Activated CD8-positive, alpha-beta memory T cell treated with anti-CD3 and anti-CD28 coated beads for 1 hour (primary cell): Measurements from ENCODE around the gene PCGF3.

Experiments
- DNase-seq, 2 donors: peaks; one replicate each; pipeline ENCODE4 v3.0.0-alpha.2; 2020; ENCODE audit warnings: low read depth in 1 of 2; ENCODE audit errors: extremely low read depth in 1 of 2

Gene PCGF3, protein sequence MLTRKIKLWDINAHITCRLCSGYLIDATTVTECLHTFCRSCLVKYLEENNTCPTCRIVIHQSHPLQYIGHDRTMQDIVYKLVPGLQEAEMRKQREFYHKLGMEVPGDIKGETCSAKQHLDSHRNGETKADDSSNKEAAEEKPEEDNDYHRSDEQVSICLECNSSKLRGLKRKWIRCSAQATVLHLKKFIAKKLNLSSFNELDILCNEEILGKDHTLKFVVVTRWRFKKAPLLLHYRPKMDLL

GRCh38 chr4:705278-706082, at the start of gene PCGF3:
PCGF3 (plus strand) TSS chr4:705832; CDS start chr4:733681, 27,849 bp downstream.
- peak; percentile 89 to 95 for DNase-seq

DNA sequence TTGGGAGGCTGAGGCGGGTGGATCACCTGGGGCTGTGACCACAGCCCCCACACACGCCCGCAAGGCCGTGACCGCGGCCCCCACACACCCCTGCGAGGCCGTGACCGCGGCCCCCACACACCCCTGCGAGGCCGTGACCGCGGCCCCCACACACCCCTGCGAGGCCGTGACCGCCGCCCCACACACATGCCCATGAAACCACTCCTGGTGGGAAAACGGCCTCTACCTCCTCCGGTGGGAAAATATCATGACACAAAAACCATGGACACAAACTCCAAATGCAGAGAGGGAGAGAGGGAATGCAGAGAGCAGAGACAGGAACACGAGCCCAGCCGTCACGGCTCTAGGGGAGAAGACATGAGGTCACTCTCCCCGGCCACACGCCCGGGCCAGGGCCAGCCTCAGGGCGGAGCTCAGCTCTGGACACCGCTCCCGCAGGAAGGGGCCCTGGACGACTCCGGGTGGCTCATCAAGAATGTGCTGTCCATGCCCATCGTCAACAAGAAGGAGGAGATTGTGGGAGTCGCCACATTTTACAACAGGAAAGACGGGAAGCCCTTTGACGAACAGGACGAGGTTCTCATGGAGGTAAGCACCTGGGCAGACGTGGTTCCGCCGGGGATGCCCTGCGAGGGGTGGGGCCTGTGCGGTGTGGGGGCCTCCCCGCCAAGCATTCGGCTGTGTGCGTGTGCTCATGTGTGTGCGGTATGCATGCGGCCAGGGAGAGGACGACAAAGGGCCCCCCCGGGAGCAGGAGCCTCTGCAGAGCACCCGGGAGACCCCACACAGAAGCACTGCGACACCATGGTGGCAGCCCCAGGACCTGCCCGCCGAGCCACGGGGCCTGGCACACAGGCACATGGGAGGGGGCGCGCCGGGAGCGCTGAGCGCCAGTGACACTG, 48.9 kb upstream of the PCGF3 start:
- no peak for DNase-seq

DNA sequence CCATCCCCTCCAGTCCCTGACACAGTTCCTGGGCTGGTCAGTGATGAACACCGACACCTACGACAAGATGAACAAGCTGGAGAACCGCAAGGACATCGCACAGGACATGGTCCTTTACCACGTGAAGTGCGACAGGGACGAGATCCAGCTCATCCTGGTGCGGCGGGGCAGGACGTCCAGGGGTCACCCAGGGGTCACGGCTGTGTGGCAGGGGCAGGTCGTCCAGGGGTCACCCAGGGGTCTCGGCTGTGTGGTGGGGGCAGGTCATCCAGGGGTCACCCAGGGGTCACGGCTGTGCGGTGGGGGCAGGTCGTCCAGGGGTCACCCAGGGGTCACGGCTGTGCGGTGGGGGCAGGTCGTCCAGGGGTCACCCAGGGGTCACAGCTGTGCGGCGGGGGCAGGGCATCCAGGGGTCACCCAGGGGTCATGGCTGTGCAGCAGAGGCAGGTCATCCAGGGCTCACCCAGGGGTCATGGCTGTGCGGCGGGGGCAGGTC, 48.2 kb upstream of the PCGF3 start:
- DNase-seq = no peak

- DNase-seq = no peak
These were observed 47.6 kb upstream of the PCGF3 start for GRCh38 chr4:657834-658667.

DNA sequence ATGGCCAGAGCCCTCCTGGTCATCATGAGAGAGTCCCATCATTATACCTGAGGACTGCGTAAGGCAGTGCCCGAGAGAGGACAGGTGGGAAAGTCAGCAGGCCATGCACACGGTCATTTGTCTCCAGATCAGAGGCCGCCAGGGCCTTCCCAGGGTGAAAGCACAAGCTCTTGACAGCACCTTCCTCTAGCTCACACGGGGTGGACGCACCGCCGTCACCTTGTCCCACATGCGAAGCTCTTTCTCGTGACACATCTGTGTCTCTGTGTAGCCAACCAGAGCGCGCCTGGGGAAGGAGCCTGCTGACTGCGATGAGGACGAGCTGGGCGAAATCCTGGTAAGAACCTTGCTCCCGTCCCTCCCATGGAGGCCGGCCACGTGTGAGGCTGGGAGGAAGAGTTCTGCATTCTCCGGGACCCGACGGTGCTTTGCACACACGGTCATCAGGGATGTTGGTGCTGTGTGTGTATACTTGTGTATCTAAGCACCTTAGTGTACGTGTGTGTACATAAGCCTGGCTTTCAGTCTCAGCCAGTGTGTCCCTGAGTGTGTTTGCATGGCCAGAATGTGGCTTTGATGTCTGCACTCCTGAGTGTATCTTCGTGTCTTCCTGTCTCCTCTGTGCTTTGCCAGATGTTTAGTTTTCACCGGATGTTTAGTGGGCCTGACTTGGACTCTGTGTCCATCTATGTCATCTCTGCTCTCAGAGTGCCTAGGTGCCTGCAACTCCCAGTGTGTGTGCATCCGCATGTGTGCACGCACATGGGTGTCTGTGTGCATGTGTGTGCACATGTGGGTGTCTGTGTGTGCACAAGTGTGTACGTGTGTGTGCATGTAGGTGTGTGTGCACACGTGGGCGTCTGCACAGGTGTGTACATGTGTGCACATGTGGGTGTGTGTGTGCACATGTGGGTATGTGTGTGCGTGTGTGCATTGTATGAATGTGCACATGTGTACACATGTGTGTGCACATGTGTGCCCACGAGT, 46.7 kb upstream of the PCGF3 start:
- no peak for DNase-seq

DNA sequence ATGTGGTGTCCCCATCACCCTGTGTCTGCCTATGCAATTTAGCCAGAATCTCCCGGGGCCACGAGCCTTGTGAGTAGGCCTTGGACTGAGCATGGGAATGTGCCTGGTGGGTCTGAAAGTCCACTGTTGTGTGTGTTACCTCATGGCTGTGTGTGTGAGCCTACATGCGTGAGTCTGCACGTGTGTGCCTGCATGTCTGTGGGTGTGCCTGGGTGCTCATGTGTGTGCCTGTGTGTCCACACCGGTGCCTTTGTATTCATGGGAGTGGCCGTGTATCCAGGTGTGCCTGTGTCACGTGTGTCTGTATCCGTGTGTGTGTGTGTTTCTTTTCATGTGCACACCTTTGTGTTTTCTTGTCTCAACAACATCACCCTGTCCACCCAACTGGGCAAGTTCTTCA, 45.8 kb upstream of the PCGF3 start:
- no peak for DNase-seq

GRCh38 chr4:660401-660800, 45.2 kb upstream of the PCGF3 start:
- DNase-seq = no peak

DNA sequence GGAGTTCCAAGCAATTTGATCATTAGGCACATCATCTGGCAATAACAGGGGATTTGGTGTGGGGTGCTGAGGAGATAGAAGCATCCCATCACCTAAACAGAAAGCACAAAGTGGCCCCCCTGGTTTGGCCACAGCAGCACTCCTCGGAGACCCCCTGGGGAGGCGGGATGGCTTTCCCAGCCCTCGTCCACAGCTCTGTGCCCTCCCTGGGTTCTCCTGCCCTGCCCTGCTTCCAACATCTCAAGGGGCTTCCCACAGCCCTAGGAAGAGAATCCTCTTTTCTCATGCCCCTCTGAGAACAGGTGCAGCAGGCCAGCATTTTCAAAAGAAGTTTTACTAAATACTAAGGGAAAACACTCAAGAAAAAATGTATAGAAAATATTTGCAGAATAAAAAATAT, 44.4 kb upstream of the PCGF3 start:
- DNase-seq = no peak

DNA sequence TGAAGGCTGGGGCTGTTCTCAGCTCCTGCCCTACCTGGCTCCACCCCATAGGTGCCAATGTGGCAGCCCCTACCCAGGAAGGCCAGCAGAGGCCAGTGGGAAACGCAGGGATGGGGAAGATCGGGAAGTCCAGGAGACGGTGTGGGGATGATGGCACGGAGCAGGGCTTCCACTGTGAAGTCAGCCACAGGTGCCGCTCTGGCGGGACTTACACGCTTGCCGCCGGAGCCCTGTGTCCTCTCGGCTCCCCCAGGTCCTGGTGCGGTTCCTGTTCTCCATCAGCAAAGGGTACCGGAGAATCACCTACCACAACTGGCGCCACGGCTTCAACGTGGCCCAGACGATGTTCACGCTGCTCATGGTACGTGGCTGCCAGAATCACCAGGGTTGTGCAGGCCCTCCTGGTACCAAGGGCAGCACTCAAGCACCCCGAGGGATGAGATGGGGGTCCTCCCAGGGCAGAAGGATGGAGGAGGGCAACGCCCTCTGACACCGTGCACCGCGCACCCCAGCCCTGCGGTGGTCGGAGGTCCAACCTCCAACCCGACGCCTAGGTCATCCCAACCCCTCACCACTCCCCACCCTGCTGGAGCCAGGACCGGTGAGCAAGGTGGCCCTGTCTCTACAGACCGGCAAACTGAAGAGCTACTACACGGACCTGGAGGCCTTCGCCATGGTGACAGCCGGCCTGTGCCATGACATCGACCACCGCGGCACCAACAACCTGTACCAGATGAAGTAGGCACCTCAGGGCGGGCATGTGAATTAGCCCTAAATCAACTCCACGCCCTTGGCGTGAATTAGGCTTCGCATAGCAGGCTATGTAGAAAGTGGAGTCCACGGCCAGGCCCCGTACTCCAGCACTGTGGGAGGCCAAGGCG, 43.5 kb upstream of the PCGF3 start:
- no peak for DNase-seq

- DNase-seq = no peak
These were observed 42.6 kb upstream of the PCGF3 start for GRCh38 chr4:663046-663437.

DNA sequence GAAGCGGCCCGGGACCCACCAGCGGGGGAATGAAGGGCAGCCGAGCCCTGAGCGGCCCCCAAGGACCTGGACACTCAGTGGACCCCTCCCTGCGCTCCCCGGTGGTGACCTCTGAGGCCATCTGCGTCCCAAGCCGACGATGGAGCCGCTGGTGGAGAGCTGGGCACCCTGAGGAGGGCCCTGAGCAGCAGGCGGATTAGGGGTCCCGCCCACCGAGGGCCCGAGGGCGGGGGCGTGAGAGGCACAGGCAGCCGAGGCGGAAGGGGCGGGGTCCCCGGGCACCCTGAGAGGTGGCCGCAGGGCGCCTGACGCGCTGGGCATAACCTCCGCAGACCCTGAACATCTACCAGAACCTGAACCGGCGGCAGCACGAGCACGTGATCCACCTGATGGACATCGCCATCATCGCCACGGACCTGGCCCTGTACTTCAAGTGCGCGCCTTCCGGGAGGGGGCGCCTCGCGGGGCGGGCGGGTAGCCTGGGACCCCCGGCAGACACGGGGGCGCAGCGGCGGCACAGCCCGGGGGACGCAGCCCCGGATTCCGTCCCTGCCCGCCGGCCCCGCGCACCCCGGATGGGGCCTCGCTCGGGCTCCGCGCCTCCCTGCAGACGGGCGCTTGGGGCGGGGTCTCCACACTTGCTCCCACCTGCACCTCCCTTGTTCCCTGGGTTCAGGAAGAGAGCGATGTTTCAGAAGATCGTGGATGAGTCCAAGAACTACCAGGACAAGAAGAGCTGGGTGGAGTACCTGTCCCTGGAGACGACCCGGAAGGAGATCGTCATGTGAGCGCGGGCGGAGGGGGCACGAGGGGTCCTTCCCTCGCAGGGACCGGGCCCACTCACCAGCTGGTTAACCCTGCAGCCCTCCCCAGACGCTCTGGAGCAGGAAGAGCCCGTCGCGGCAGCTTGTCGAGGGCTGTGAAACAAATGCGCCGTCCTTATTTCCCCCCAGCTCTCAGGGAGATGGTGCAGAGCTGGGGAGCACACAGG, 41.9 kb upstream of the PCGF3 start:
- DNase-seq = peak; percentile 34 to 68

DNA sequence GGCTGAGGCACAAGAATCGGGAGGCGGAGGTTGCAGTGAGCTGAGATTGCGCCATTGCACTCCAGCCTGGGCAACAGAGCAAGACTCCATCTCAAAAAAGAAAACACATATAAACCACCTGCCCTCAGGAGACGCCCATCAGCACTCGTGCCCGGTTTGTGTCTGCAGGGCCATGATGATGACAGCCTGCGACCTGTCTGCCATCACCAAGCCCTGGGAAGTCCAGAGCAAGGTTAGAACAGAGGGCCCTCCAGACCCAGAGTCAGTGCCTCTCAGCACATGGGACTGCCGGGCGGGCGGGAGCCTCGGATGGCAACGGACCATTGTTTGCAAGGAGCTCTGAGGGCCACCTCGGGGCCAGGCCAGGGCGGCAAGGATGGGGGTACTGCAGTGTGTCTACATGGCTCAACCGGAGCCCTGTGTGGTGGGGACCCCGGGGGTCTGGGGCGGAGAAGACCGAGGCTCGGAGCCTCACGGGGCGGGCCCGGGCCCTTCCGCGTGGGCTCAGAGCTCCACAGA, 40.9 kb upstream of the PCGF3 start:
- DNase-seq = no peak

- DNase-seq = no peak
These were observed 40.3 kb upstream of the PCGF3 start for GRCh38 chr4:665381-665750.

DNA sequence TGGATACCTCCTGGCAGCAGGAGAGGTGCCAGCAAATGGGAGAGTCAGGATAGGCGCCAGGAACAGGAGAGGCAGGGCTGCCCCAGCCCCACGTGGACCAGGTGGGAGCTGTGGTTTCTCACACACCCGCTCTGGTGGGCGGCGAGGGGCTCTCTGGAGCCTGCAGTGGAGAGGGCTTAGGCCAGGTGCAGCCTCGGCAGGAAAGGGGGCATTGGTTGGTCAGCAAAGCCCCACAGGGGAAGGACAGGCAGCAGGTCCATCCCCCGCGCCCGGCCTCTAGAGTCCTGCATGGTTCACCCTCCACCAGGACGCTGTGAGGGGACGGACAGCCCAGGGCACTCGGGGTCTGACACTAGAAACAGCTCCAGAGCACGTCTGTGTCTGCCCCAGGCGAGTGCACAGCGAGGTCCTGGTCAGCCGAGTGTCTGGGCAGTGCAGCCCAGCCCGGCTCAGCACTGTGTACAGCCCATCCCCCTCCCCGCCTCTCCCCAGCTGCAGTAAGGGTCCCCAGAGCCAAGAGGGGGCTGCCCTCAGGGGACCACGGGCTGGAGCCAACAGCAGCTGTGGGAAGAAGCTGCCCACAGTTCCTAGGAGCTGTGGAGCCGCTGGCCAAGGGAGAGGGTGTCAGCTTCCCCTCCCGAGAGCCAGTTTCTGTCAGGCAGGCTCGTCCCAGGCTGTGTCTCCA, 39.7 kb upstream of the PCGF3 start:
- DNase-seq = no peak

DNA sequence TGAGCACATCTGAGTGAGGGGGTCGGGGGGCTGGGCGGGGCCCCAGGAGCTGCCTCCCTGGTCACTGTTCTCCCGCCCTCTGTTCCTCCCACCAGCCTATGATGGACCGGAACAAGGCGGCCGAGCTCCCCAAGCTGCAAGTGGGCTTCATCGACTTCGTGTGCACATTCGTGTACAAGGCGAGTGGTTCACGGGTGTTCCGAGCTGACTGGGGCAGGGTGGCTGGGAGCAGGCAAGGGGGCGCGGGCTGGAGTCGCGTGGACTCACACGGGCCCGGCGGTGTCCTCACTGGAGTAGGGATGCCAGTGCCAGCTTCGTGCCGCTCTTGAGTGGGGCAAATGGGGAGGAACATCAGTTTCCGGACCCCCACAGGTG, 39.2 kb upstream of the PCGF3 start:
- DNase-seq = no peak

- no peak for DNase-seq
These were observed 38.6 kb upstream of the PCGF3 start for GRCh38 chr4:666822-667544.
